Glutamatergic neuron (in vitro differentiated cells): ENCODE data around the gene ZAP70. TPM values are rescaled to one million over a fixed set of nuclear protein-coding genes. Genes with fewer than 3 reads are reported as not detected.

Source experiments
- DNase-seq: peaks from one replicate; pipeline ENCODE4 v3.0.0; 2022
- H3K27ac Mint-ChIP-seq: one replicate; pipeline ENCODE4 v1.8.0; 2020; ENCODE audit warnings: mild to moderate bottlenecking, mixed read lengths, inconsistent platforms; ENCODE audit not compliant: unreplicated experiment
- H3K27me3 Mint-ChIP-seq: one replicate; pipeline ENCODE4 v1.8.0; 2020; ENCODE audit warnings: mild to moderate bottlenecking, moderate library complexity, mixed read lengths, inconsistent platforms; ENCODE audit not compliant: unreplicated experiment
- H3K36me3 Mint-ChIP-seq: one replicate; pipeline ENCODE4 v1.8.0; 2020; ENCODE audit warnings: mild to moderate bottlenecking, mixed read lengths, inconsistent platforms; ENCODE audit not compliant: unreplicated experiment
- H3K4me1 Mint-ChIP-seq: one replicate; pipeline ENCODE4 v1.8.0; 2020; ENCODE audit warnings: mild to moderate bottlenecking, low read depth, mixed read lengths, inconsistent platforms; ENCODE audit not compliant: unreplicated experiment
- H3K4me3 Mint-ChIP-seq: one replicate; pipeline ENCODE4 v1.8.0; 2020; ENCODE audit warnings: mild to moderate bottlenecking, mixed read lengths, inconsistent platforms; ENCODE audit not compliant: unreplicated experiment
- H3K9me3 Mint-ChIP-seq: one replicate; pipeline ENCODE4 v1.8.0; 2020; ENCODE audit warnings: mild to moderate bottlenecking, moderate library complexity, mixed read lengths, inconsistent platforms; ENCODE audit not compliant: unreplicated experiment
- CTCF ChIP-seq: fragments of 200-600 bp; sonication (generic); IDR thresholded peaks from one replicate; pipeline ENCODE4 v1.5.0; 2021; ENCODE audit not compliant: partially characterized antibody, unreplicated experiment
- total RNA-seq: library from RNA; stranded (reverse); fragmentation: NEBNext Ultra II Directional; extraction: Animal tissue kit (Norgen Biotek cat#: 25700); gene quantifications from one replicate; pipeline ENCODE4 v1.2.1, GENCODE V29; 2021; ENCODE audit not compliant: unreplicated experiment

The ZAP70 gene
- total RNA-seq, 1 donor from 2014 or later, result 1.3 TPM

GRCh38 chr2:97779141-97779540, 65.8 kb downstream of the ZAP70 start:
- H3K9me3 Mint-ChIP-seq, result no peaks in the 10 kb centered on the region
- peaks cover 6% of the 10 kb centered on the region for H3K36me3 Mint-ChIP-seq
- no peak overlapping the region for H3K4me3 Mint-ChIP-seq
- H3K27me3 Mint-ChIP-seq, result peaks cover 4% of the 10 kb centered on the region
- peaks cover 2% of the 10 kb centered on the region for H3K4me1 Mint-ChIP-seq
- H3K27ac Mint-ChIP-seq, result no peak overlapping the region
- DNase-seq, result no peak
- no peak for TF ChIP-seq CTCF

GRCh38 chr2:97781981-97782380, 68.6 kb downstream of the ZAP70 start:
- Mint-ChIP-seq H3K4me3 (no peak overlapping the region), H3K9me3 (no peaks in the 10 kb centered on the region), H3K4me1 (no peaks in the 10 kb centered on the region), H3K27ac (no peak overlapping the region), H3K27me3 (peaks cover 4% of the 10 kb centered on the region), H3K36me3 (peaks cover under 1% of the 10 kb centered on the region)
- DNase-seq, result no peak
- TF ChIP-seq CTCF, result no peak

GRCh38 chr2:97784953-97785352, 71.6 kb downstream of the ZAP70 start:
- TF ChIP-seq CTCF, result no peak
- H3K4me3 Mint-ChIP-seq, result no peak overlapping the region
- H3K27me3 Mint-ChIP-seq, result peaks cover 2% of the 10 kb centered on the region
- no peak for DNase-seq
- H3K9me3 Mint-ChIP-seq, result peaks cover 1% of the 10 kb centered on the region
- no peaks in the 10 kb centered on the region for H3K36me3 Mint-ChIP-seq
- no peaks in the 10 kb centered on the region for H3K4me1 Mint-ChIP-seq
- H3K27ac Mint-ChIP-seq, result no peak overlapping the region

GRCh38 chr2:97785818-97786217, 72.4 kb downstream of the ZAP70 start:
- TF ChIP-seq CTCF, result no peak
- H3K27ac Mint-ChIP-seq, result no peak overlapping the region
- H3K4me1 Mint-ChIP-seq, result no peaks in the 10 kb centered on the region
- H3K36me3 Mint-ChIP-seq, result no peaks in the 10 kb centered on the region
- peaks cover 1% of the 10 kb centered on the region for H3K9me3 Mint-ChIP-seq
- H3K27me3 Mint-ChIP-seq, result peaks cover 2% of the 10 kb centered on the region
- H3K4me3 Mint-ChIP-seq, result no peak overlapping the region
- no peak for DNase-seq

GRCh38 chr2:97788986-97789644, 75.7 kb downstream of the ZAP70 start:
- no peak for DNase-seq
- H3K36me3 Mint-ChIP-seq, result no peaks in the 10 kb centered on the region
- H3K9me3 Mint-ChIP-seq, result peaks cover 1% of the 10 kb centered on the region
- no peak overlapping the region for H3K4me3 Mint-ChIP-seq
- no peaks in the 10 kb centered on the region for H3K4me1 Mint-ChIP-seq
- H3K27ac Mint-ChIP-seq, result no peak overlapping the region
- no peak for TF ChIP-seq CTCF
- H3K27me3 Mint-ChIP-seq, result peaks cover 2% of the 10 kb centered on the region

Other genes with a start within 250 kb of the ZAP70 start
- 54.7 TPM for gene ANKRD36B, start 123.7 kb upstream of the ZAP70 start, total RNA-seq
- 207 TPM for gene COX5B, start 67.5 kb upstream of the ZAP70 start, total RNA-seq
- gene ACTR1B, start 49.5 kb upstream of the ZAP70 start, total RNA-seq, result 104 TPM
- gene C2orf92, start 43.9 kb upstream of the ZAP70 start, total RNA-seq, result 19.6 TPM